Vagina (tissue), 2 donors: Measurements from ENCODE around the gene METTL1.

Experiments
- CTCF ChIP-seq, 3 experiments: fragments of 450-650 bp in 2 of 3; fragments of 200-600 bp in 1 of 3; sonication (generic) in 1 of 3; IDR thresholded peaks; one replicate each; pipeline ENCODE4 v1.5.1; 2017 to 2019; ENCODE audit warnings: antibody characterized with exemption in 3 of 3, mild to moderate bottlenecking in 2 of 3, moderate library complexity in 2 of 3
- POLR2AphosphoS5 ChIP-seq, 2 donors: sonication (generic); formaldehyde crosslinking; IDR thresholded peaks; one replicate each; pipeline ENCODE4 v1.9.0; 2017; ENCODE audit warnings: antibody characterized with exemption in 2 of 2, mild to moderate bottlenecking in 2 of 2, low read depth in 1 of 2; ENCODE audit not compliant: insufficient read depth in 1 of 2

- TF ChIP-seq CTCF (IDR thresholded peaks at IDR 0.05) (no peak), POLR2AphosphoS5 (IDR thresholded peaks at IDR 0.05; ENCODE audit: insufficient read depth in 1 of 2, low read depth in 1 of 2) (no peak)
These were observed 7.3 kb downstream of the METTL1 start for GRCh38 chr12:57764662-57765002.
